Endometrial microvascular endothelial cells (primary cell): Measurements from ENCODE around the gene RNF213. TPM values are rescaled to one million over a fixed set of nuclear protein-coding genes. Genes with fewer than 3 reads are reported as not detected.
"Not testable (repeated sequence)": the region's sequence is repeated elsewhere in the genome, so short reads cannot be mapped to it uniquely, and the experiment has no call there.

Experiments used
- in situ Hi-C: cut with HindIII; loops from 2 replicates; pipeline ENCODE4 v1.10.0; 2017; ENCODE audit warnings: low sequenced_read_pairs, low pct_unique_long_range_greater_than_20kb; ENCODE audit errors: inconsistent ontology term
- total RNA-seq: library from RNA; depleted of rRNA; stranded (reverse); fragments of >200 nt; gene quantifications from one replicate; pipeline ENCODE4 v1.2.3, GENCODE V29; 2015; ENCODE audit errors: inconsistent ontology term

Gene RNF213
- total RNA-seq, 1 donor from 2014 or later: 80.8 TPM

GRCh38 chr17:80389011-80389995 lies 128.7 kb downstream of the RNF213 start:
- in situ Hi-C loops: no loop called here

DNA sequence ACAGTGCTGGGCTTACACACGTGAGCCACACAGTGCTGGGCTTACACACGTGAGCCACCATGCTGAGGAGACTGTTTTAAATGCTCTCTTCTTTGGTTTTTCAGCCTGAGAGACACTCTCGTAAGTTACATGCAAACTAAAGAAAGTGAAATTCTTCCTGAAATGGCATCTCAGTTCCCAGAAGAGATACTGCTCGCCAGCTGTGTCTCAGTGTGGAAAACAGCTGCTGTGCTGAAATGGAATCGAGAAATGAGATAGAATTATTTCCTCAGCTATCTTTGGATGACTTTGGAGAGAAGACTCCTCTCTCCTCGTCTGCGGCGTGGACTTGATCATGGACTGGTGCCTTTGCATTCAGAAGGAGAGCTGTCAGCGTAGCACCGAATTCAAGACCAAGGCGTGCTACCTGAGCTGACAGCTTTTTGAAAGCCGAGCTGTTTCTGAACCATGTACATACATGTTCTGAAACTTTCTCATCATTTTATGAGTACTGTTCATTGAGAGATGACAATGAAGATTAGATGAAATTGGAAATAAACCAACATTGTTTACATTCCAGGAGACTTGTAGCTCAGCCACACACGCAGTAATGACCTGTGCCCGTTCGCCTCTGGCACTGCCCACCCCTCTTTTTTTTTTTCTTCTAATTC lies 132.7 kb downstream of the RNF213 start:
- in situ Hi-C loops: no loop called here

DNA sequence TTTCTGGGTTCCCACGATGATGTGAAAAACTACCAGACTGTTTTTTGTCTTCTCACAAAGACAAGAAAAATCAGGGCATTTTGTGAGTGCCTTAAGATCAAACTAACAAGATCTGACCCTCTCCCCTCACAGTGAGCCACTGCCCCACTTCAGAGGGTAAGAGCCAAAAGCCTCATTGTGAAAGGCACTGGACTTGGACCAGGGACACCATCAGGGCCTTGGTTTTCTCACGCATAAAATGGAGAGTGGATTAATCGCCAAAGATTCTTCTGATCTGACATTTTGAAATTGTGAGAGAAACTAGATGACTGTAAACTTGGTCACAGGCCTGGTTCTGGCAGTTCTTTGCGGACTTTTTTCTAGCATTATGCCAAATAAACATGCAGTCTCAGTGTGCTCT lies 133.3 kb downstream of the RNF213 start:
- in situ Hi-C loops: no loop called here

DNA sequence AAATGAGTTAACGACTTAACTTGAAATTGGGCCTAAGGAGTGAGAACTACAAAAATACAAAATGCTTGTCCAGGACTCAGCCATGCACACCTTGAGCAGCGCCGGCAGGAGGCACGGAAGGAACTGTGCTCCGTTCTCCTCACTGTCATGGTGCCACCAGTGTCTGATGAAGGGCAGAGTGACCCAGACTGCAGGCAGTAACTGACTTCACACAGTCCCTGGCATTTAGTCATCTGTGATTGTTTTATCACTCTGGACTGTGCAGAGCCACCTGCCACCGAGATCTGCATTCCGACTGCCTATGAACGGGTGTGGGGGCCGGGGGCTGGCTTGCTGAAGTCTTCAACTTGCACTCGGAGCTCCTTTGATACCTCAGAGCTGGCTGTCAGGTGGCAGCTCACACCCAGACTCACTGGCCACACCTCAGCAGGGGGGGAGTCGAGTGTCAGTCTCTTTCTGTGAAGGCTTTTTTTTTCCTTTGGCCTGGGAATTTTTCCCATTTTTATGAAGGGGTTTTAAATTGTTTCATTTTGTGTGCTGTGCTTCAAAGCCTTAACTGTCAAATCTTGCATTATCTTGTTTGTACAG lies 134.1 kb downstream of the RNF213 start:
- in situ Hi-C loops: no loop called here

DNA sequence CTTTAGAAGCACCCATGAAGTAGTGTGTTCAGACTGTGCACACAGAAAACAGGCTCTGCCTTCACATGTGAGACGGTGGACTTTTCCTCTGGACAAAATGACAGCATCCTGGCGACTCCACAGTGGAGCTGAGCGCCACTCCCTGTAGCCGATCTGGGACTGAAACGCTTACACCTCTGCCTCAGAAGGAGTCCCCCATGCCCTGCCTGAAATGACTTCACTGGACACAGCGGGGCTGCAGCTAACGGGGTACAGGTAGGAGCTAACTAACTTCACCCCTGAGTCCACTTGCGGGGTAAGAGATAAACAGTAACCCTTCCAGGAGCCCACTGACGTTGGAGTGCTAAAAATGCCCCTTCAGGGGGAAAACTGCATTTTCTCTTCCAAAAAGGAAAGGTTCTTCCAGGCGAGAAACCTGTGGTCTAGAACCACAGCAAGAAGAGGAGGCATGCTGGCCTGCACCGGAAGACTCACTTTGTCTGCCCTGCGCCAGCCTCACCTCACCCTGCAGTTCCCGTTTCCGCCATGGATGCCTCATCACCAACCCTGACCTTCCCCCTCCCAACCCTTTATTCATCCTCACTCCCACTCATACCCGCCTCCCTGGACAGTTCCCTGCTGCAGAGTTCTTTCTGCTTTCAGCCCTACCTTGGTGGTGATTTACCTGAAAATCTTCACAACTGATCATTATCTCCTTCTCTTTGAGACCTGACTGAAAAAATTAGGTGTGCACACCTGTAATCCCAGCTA lies 134.9 kb downstream of the RNF213 start:
- in situ Hi-C loops: no loop called here

DNA sequence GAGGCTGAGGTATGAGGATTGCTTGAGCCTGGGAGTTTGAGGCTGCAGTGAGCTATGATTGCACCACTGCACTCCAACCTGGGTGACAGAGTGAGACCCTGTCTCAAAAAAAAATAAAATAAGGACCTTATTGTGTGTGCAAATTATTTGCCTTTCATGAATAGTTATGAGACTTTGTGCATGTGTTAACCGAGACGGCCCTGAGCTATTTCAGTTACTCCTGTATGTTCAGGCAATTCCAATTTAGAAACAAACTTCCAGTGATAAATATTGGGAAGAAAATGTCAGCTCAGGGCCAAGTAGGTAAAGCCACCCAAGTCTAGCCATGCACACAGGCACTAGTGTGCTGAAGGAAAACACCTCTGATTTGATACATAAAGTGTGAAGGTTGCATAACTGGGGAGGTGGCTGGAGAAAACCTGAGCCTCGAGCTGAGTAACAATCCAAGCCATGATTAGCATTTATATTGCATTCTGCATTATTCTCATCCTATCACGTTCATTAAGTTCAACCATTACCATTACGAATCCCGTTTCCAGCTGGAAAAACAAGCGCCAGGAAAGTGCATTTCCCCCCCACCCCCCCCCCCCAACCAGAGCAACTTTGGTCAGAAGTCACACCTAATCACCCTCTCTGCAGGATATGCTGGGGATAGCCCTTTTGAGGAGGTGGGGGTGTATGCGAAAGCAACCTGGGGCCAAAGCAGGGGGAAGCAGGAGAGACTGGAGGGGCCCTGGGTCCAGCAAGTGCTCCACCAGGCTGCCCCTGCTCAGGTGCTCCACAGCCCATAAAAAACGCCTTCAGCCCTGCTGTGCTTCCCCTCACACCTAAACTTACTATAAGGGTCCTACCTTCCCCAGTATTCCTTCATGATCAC lies 135.7 kb downstream of the RNF213 start:
- in situ Hi-C loops: no loop called here

DNA sequence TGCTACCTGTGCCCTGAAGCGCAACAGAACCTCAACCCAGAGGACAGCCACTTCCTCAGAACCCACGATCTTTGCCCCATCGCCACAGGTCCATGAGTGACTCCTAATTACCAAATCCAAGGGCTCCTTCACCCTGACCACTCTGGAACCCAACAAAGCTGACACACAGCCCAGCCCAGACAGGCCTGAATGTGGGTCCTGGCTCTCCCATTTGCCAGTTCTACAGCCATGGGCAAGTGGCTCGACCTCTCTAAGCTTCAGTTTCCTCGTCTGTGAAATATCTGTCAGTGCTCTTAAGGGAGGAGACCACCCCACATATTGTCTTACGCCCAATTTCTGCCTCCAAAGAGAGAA lies 136.4 kb downstream of the RNF213 start:
- in situ Hi-C loops: no loop called here

DNA sequence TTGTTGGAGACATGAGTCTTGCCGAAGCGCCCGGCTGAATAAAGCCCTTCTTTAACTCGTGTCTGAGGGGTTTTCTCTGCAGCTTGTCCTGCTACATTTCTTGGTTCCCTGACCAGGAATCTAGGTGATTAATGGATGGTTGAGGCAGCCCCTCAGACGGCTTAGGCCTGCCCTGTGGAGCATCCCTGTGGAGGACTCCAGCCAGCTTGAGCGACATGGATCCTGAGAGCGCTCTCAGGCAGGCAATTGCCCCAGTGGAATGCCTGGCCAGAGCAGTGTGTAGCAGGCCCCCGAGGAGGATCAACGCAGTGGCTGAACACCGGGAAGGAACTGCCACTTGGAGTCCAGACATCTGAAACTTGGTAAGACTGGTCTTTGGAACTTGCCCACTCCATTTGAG lies 137.0 kb downstream of the RNF213 start:
- in situ Hi-C loops: no loop called here

DNA sequence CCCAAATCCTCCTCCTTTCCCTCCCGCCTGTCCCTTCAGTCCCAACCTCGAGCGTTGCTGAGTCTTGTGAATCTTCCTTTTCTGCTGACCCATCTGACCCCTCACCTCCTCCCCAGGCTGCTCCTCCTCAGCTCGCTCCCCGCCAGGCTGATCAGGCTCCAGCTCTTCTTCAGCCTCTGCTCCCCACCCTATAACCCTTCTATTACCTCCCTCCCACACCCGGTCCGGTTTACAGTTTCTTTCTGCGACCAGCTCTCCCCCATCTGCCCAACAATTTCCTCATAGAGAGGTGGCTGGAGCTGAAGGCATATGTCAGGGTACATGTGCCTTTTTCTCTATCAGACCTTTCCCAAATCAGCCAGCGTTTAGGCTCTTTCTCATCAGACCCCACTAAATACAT lies 140.4 kb downstream of the RNF213 start:
- in situ Hi-C loops: not testable (repeated sequence)

DNA sequence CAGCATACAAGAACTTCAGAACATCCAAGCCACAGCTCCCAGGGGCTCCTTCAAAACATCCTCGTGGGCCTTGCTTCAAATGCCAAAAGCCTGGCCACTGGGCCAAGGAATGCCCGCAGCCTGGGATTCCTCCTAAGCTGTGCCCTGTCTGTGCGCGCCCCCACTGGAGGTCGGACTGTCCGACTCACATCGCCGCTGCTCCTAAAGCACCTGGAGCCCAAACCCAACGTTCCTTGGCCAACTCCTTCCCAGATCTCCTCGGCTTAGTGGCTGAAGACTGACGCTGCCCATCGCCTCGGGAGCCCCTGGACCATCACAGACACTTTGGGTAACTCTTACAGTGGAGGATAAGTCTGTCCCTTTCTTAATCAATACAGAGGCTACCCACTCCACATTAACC lies 141.4 kb downstream of the RNF213 start:
- in situ Hi-C loops: not testable (repeated sequence)

DNA sequence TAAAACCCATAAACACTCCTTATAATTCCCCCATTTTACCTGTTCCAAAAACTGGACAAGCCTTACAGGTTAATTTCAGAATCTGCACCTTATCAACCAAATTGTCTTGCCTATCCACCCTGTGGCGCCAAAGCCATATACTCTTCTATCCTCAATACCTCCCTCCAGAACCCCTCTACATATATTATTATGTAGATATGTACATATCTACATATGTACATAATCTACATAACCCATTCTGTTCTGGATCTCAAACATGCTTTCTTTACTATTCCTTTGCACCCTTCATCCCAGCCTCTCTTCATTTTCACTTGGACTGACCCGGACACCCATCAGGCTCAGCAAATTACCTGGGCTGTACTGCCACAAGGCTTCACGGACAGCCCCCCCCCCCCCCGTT lies 142.3 kb downstream of the RNF213 start:
- in situ Hi-C loops: no loop called here

DNA sequence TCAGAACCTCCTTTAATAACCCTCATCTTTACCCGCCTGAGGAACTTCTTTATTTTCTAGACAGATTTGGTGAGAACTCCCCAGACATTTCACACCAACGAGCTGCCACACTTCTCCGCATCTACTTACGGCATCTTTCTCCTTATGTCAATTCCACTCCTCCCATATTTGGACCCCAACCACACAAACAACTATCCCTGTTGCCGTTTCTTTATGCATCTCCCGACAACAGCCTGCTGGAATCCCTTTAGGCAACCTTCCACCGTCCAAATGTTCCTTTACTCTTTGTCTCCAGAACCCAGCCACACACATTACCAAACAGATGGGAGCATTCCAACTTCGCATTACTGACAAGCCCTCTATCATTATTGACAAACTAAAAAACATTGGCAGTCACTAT lies 145.5 kb downstream of the RNF213 start:
- in situ Hi-C loops: no loop called here

- in situ Hi-C loops: not testable (repeated sequence)
These were observed 147.3 kb downstream of the RNF213 start for GRCh38 chr17:80407917-80408316.

DNA sequence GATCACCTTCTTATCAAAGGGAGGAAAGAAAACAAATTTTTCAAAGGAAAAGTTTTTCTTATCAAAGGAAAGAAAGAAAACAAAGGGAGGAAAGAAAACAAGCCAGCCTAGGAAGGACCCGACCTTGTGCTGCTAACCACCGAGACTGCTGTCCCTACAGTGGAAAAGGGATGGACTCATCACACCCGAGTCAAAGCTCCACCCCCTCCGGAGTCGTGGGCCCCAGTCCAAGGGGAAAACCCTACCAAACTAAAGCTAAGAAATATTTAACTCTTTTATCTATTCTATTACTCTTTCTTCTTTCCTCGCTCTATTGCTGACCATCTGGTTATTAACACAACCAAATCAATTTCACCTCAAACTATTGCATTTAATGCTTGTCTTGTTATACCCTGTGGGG lies 148.2 kb downstream of the RNF213 start:
- in situ Hi-C loops: no loop called here

GRCh38 chr17:80409626-80410025 lies 149.0 kb downstream of the RNF213 start:
- in situ Hi-C loops: loop anchor here (10.0 kb wide), 1 partner anchor 315 kb away; no protein-coding TSS in a partner anchor

- in situ Hi-C loops: loop anchor here (10.0 kb wide), 1 partner anchor 314 kb away; no protein-coding TSS in a partner anchor
These were observed 149.9 kb downstream of the RNF213 start for GRCh38 chr17:80410441-80411087.

DNA sequence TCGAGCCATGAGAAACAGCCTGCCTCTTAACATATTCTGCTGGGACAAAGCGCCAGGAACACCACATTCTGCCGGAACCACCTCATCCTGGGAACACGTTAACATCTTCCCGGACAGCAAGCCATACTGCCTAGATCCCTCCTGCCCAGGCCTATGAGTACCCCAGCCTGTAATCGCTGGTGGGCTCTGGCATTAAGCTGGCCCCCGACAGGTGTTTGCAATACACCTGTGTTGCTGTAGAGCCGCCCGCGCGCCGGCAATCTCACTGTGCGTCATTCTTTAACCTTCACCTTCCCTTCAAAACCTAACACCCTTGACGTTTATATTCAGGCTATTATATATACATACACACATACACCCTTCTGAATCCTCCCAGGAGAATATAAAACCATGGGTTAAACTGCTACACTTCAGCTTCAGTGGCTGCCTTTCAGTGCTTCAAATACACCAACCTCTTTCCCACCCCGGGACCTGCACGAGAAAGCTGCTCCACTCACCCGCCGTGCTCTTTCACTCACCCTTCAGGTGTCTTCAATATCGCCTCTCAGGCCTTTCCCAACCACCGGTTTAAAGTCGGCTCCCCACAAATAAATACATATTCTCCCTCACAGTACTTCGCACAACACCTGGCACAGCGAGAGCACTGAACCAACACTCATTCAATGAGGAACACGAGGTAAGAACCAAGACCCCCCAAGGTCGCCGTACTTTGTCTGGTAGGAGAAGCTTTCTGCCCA lies 153.3 kb downstream of the RNF213 start:
- in situ Hi-C loops: loop anchor here (10.0 kb wide), 1 partner anchor 311 kb away; no protein-coding TSS in a partner anchor
